NCI-H524 (cell line): Measurements from ENCODE around the gene LRRC74A.
"Not testable (repeated sequence)": the region's sequence is repeated elsewhere in the genome, so short reads cannot be mapped to it uniquely, and the experiment has no call there.

ENCODE experiments used
- DNase-seq, 2 experiments: peaks; one replicate each; lab custom pipeline; 2025; lab: John Stamatoyannopoulos, UW

The LRRC74A gene

DNA sequence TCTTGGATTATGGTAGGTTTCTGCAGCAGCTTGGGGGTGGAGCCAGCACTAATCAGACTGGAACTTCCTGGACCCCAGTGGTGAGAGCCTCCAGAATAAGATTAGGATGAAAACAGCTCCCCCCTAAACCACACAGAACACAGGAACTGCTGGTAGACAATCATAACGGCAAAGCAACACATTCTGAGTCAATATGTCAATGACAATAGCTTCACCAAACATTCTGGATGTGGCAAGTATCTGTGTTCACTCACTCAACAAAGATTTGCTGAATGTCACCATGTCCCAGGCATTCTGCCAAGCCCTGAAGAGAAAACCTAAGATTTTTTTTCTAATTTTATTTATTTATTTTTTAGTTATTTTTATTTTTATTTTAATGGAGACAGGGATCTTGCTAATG lies 65.2 kb downstream of the LRRC74A start:
- no peak for DNase-seq

- no peak for DNase-seq
These were observed 68.1 kb downstream of the LRRC74A start for GRCh38 chr14:76894308-76894707.

- not testable (repeated sequence) for DNase-seq
These were observed 71.8 kb downstream of the LRRC74A start for GRCh38 chr14:76898006-76898405.

DNA sequence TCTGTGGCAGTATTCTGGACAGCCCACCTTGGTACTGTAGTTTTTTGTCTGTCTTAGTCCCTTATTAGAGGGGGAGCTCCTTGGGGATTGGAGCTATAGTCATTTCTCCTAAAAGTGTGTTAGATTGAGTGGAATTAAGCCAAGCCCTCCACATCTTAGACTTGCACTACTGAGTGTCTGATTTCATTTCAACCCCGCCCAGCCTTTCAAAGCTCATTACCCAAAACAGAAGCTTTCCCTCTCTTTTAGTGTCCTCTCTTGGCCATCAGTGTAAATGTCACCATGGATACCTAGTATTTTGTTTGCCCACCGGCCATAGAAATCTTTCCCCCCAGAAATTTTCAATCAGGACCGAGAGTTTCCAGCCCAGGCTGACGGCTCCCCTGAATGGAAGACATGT lies 74.5 kb downstream of the LRRC74A start:
- DNase-seq, result peak in 1 of 2 experiments; percentile 73

- DNase-seq, result no peak
These were observed 75.2 kb downstream of the LRRC74A start for GRCh38 chr14:76901171-76902055.

GRCh38 chr14:76902591-76902990 lies 76.4 kb downstream of the LRRC74A start:
- DNase-seq, result no peak

DNA sequence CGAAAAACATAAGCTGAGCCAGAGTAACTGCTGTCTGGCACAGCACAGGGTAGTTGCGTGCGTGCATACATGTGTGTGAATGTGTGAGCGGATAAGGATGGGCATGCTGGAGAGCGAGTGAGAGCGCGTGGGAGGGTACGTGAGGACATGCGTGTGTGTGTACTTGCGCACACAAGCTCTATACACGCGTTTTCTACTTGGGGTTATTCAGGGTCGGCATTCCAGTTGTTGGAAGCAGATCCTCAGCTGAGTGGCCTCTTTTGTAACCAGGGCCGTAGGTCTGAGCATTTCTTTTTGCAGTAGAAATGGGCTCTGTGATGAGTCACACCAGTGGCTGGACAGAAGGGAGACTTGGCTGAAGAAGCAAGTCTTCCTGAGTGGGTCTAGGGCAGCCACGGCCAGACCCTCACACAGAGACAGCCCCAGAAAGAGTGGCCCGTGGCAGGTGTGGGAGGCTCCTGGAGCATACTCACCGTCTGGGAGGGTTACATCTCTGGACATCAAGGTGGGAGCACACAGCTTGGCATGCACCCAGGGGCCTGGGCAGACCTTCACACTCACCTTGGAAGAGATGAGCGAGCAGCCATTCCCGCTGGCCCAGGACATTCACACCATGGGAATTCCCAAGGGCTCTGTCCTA lies 78.0 kb downstream of the LRRC74A start:
- no peak for DNase-seq

DNA sequence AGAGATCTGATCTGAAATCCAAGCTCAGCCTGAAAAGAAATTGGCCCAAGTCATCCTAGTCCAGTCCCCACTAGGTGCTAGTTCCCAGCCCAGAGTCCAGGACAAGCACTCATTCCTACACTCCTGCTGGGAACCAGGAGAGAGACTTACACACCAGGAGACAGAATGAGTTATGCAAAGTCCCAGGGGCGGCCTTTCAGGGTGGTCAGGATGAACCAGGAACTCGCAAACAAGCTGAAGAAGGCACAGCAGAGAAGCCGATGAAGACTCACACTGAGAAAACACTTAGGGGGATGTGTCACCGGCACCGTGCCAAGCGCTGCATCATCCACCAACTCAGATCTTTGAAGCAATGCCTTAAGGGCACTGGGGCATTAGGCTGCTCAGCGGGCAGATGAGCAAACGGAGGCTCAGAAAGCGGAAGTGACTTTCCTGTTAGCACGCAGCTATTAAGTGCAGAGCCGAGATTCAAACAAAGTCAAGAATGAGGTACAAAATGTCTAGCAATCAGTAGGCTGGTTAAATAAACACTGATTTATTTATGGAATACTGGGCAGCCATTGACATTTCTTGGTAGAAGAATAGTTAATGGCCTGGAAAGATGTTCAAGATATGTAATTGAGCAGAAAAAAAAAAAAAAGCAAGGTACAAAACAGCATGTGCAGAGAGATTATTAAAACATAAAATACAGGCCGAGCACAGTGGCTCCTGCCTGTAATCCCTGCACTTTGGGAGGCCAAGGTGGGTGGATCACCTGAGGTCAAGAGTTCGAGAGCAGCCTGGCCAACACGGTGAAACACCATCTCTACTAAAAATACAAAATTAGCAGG lies 78.7 kb downstream of the LRRC74A start:
- DNase-seq, result peak in 1 of 2 experiments; percentile 28

DNA sequence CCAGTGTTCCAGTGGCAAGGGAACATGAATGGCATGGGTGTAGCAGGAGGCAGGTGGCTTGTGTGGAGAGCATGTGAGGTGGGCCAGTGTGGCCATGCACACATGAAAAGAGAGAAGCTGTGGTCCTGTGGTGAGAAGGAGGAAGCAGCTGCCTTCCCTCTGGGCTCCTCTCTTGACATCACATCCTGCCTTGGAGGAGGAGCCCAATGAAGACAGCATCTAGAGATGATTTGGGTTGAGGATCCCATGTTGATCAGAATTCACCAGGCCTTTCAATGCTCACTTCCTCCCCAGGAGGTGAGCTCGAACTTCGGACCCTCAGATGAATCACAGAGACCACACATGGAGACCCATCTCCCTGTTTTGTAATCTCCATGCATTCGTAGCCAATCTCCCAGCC lies 82.6 kb downstream of the LRRC74A start:
- no peak for DNase-seq

- no peak for DNase-seq
These were observed 83.1 kb downstream of the LRRC74A start for GRCh38 chr14:76909266-76909665.

DNA sequence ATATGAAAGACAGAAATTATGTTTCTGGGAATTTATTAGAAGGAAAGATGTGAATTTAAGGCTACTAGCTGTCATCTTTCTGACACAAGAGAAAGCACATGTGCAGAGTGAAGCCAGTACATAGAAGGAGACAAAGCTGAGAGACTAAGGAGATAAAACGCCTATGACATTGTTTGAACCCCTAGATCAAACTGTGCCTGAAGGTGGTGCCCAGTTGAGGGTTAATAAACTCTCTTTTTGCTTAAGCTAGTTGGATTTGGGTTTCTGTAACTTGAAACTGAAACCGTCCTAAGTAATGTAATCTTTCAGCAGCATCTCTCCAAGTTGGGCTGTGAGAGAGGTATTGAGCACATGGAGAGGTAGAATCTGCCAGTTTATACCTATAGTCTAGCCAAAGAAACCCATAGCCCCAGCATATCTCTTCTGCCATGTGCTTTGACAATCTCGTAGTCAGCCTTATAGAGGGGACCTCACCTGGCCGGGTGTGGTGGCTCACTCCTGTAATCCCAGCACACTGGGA lies 84.2 kb downstream of the LRRC74A start:
- DNase-seq, result no peak

DNA sequence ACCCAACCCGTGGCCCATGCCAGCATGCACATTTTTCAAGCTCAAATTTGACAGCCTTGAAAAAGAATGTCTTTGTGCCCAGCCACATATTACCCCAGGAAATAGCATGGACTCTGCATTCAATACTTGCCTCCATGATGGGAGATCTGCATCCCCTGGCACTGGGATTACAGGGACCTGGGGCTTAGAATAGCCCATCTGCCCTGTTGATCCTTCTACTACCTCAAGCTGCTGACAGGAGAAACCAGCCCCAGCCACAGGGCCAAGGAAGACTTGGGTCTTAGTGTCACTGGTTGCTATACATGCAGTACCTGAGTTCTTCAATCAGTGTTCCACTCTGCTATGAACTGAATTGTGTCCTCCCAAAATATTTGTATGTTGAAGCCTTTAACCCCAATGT lies 85.3 kb downstream of the LRRC74A start:
- peak; percentile 15 to 75 for DNase-seq

- not testable (repeated sequence) for DNase-seq
These were observed 88.4 kb downstream of the LRRC74A start for GRCh38 chr14:76914533-76915081.

DNA sequence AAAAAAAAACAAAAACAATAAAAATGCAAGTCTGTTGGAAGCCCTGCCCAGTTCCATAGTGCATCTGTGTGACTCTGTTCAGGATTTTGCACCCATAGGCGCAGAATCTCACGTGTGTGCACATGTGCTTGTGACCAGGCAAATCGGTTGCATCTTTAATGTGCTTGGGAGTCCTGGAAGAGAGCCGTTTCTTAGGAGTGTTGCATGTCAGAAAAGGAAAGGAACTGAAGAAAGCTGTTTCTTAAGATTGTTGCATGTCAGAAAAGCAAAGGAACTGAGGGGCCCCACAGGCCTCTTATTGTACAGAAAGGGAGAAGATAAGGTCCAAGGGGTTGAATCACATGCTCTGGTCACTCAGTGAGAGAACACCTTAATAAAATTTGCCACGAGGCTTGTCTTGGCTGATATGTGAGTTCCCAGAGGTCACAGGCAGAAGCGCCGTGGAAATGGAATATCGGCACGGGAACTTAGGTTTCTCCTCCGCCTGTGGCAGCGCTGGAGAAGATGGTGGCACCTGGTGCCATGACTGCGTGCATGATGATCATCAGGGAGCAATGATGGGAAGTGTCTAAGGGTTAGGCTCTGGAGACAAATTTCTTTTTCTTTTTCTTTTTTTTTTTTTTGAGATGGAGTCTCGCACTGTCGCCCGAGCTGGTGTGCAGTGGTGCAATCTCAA lies 90.0 kb downstream of the LRRC74A start:
- DNase-seq, result no peak

- peak; percentile 87 to 90 for DNase-seq
These were observed 91.0 kb downstream of the LRRC74A start for GRCh38 chr14:76917158-76917596.

- peak in 1 of 2 experiments; percentile 60 for DNase-seq
These were observed 91.6 kb downstream of the LRRC74A start for GRCh38 chr14:76917745-76918255.

- DNase-seq, result peak; percentile 75
These were observed 92.1 kb downstream of the LRRC74A start for GRCh38 chr14:76918256-76918781.

DNA sequence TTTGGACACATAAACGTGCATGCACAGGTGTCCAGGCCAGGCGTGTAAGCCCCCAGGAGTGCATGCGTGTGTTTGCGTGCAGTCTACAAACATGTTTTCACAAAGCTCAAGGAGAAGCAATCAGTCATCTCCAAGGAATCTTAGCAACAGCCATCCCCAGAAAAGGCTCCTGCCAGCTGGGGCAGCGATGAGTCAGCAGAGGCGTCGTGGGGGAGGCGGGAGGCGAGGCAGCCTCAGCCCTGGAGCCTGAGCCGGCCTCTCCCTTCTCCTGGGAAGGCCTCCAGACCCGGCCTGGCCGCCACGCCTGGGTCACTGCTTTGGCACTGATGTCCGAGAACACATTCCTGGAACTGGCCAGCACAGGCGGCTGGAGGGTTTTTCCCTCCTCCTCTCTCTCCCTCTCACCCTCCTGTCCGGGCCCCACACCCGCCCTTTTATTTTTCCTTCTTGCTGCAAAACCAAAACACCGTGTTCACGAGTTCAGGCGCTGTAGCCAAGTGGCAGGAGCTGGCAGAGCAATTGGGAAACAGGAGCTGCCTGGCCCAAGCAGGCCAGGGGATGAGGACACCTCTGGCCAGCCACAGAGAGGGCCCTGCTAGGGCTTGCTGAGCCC lies 92.7 kb downstream of the LRRC74A start:
- DNase-seq, result peak; percentile 75 to 87
